HG02884 (cell line): ENCODE measurements around the gene CHTOP.

Source experiments
- ATAC-seq: cut with Tn5 transposase; IDR thresholded peaks from one replicate; pipeline ENCODE4 v1.9.1; 2021; ENCODE audit warnings: mild to moderate bottlenecking, moderate library complexity; ENCODE audit not compliant: unreplicated experiment

The CHTOP gene

GRCh38 chr1:153683854-153684253 is 50.0 kb downstream of the CHTOP start:
- no peak for ATAC-seq

DNA sequence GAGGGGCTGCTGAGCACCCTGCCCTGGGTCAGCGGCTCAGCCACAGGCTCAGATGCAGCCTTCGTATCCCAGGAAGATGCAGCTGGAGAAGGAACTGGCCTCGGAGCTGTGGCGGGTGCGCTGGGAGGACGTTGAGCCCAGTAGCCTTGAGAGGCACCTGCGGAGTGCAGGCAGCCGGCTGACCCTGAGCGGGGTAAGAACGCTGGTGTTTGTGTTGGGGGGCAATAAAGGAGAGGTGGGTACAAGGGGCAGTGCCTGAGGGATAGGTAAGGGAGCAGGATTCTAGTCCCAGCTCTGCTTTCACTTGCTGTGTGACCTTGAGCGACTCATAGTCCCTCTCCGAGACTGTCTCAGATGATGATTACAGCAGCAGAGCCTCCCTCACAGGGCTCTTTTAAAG is 51.0 kb downstream of the CHTOP start:
- ATAC-seq = no peak

- no peak for ATAC-seq
These were observed 51.9 kb downstream of the CHTOP start for GRCh38 chr1:153685544-153686340.

DNA sequence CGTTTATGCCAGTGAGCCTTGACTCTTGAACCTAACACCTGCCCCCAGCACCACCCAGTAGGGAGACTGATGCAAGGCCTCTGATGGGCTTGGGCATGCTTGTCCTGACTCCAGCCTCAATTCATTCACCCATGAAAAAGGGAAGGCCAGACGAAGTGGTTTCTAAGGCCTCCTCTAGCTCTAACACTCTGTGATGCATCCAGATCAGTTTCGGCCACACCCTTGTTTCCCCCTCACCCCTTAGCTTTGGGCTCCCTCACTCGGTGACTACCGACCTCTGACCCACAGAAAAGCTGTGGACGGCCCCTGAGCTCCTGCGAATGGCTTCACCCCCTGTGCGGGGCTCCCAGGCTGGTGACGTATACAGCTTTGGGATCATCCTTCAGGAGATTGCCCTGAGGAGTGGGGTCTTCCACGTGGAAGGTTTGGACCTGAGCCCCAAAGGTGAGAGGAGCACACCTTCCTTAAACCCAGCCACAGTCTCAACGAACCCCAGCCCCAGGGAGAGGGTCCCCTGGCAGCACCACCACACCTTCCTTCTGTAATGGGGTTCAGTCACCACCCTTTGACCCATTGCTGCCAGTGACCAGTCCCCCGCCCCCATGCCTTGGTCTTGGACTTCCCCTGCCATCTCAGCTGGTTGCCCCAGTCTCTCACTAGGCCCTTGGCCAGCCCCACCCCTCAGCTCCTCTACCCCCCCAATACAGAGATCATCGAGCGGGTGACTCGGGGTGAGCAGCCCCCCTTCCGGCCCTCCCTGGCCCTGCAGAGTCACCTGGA is 53.7 kb downstream of the CHTOP start:
- no peak for ATAC-seq

- no peak for ATAC-seq
These were observed 54.4 kb downstream of the CHTOP start for GRCh38 chr1:153688276-153688675.

- no peak for ATAC-seq
These were observed 55.0 kb downstream of the CHTOP start for GRCh38 chr1:153688736-153689328.

- ATAC-seq = no peak
These were observed 59.6 kb downstream of the CHTOP start for GRCh38 chr1:153693466-153693865.
